ENCODE results near the gene VILL. TPM values are rescaled to one million over a fixed set of nuclear protein-coding genes. Genes with fewer than 3 reads are reported as not detected.

The VILL gene
- total and polyA plus RNA-seq, 2 of the 8 experiments (the other 6 are each of a cell fraction or from before 2014, with no cell fraction given) = 4.1 to 4.2 TPM

DNA sequence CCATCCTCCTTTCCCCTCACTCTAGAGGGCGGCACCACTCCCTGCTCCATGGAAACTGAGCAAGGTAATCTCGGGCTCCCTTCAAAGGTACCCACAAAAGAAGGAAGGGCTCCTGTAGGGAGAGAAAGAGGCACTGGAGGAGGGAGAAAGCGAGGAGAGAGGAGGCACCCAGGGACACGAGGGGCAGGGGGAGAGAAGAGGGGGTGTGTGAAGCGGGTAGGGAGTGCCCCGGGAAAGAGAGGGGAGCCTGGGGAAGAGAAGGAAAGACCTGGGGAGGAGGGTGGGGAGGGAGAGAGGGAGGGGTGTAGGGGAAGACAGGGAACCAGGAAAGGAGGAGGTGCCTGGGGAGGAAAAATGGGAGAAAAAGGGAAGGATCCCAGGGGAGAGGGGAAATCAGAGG lies 523 bp downstream of the VILL start (continued):
- TF ChIP-seq NRF1 (IDR thresholded peaks at IDR 0.05; ENCODE audit: low read depth, low read length) = no peak
- no peak for TF ChIP-seq RBBP5 (IDR thresholded peaks at IDR 0.05; ENCODE audit: borderline replicate concordance, low read depth, low read length)
- no peak for TF ChIP-seq POLR2AphosphoS5 (IDR thresholded peaks at IDR 0.05; ENCODE audit: low read depth, low read length)
- no peak for TF ChIP-seq USF2 (IDR thresholded peaks at IDR 0.05; ENCODE audit: low read length)
